B cell (primary cell): ENCODE data around the gene ZDHHC19. TPM values are rescaled to one million over a fixed set of nuclear protein-coding genes. Genes with fewer than 3 reads are reported as not detected.

Source experiments
- ATAC-seq: fragments of 200-7000 bp; cut with Tn5 transposase; one replicate; pipeline ENCODE4 v1.10.0; 2021; ENCODE audit warnings: low read depth, mild to moderate bottlenecking, moderate number of reproducible peaks, moderate library complexity
- CTCF ChIA-PET: fragments of 350-600 bp; sonication (Branson Sonifier 250); formaldehyde crosslinking; loops from one replicate; lab custom pipeline; 2021; ENCODE audit warnings: antibody characterized with exemption, inconsistent platforms; lab: Charles Lee
- POLR2A ChIA-PET: fragments of 350-600 bp; sonication (Branson Sonifier 250); formaldehyde crosslinking; loops from one replicate; lab custom pipeline; 2021; ENCODE audit warnings: antibody characterized with exemption; lab: Charles Lee
- DNase-seq: peaks from one replicate; pipeline ENCODE4 v3.0.0; 2013
- H2AFZ ChIP-seq: 2 replicates; pipeline ENCODE4 v1.6.1; 2012; ENCODE audit warnings: mild to moderate bottlenecking, low read depth, low read length; ENCODE audit not compliant: insufficient read depth, poor library complexity, severe bottlenecking
- H3K27ac ChIP-seq, 2 donors: 1 replicate in 1 of 2; 2 replicates in 1 of 2; pipeline ENCODE4 v1.5.1; 2012 to 2013; ENCODE audit warnings: low read length in 2 of 2, mild to moderate bottlenecking in 2 of 2, moderate library complexity in 1 of 2
- H3K27me3 ChIP-seq, 4 experiments: fragments of 200-600 bp in 1 of 4; sonication (generic) in 1 of 4; replicated peaks in 1 of 4; 1 replicate in 2 of 4; 2 replicates in 2 of 4; pipeline versions ENCODE4 v1.6.1 to v1.7.0; 2013 to 2016; ENCODE audit warnings: low read length in 3 of 4, mild to moderate bottlenecking in 2 of 4, mixed read lengths in 1 of 4, moderate library complexity in 1 of 4; ENCODE audit not compliant: insufficient read depth in 4 of 4, control insufficient read depth in 3 of 4; ENCODE audit errors: control extremely low read depth in 1 of 4
- H3K36me3 ChIP-seq, 2 experiments: replicated peaks in 1 of 2; 1 replicate in 1 of 2; 2 replicates in 1 of 2; pipeline versions ENCODE4 v1.6.1 to v1.7.1; 2013; ENCODE audit warnings: low read length in 1 of 2; ENCODE audit not compliant: insufficient read depth in 2 of 2, control insufficient read depth in 1 of 2; ENCODE audit errors: control extremely low read depth in 1 of 2, extremely low read depth in 1 of 2
- H3K4me1 ChIP-seq, 2 donors: fragments of 200-600 bp in 1 of 2; sonication (generic) in 1 of 2; 1 replicate in 1 of 2; 2 replicates in 1 of 2; pipeline versions ENCODE4 v1.5.1 to v1.6.1; 2013 to 2017; ENCODE audit warnings: low read length in 2 of 2; ENCODE audit not compliant: control insufficient read depth in 2 of 2, insufficient read depth in 2 of 2
- H3K4me2 ChIP-seq: replicated peaks from 2 replicates; pipeline ENCODE3; 2012; ENCODE audit warnings: mild to moderate bottlenecking, low read depth, low read length; ENCODE audit not compliant: poor library complexity, severe bottlenecking
- H3K4me3 ChIP-seq, 5 experiments: fragments of 200-600 bp in 1 of 5; sonication (generic) in 1 of 5; 1 replicate in 3 of 5; 2 replicates in 2 of 5; pipeline versions ENCODE4 v1.5.1 to v1.7.0; 2011 to 2016; ENCODE audit warnings: low read length in 4 of 5, mild to moderate bottlenecking in 4 of 5, low read depth in 2 of 5, control low read depth in 1 of 5, moderate library complexity in 1 of 5; ENCODE audit not compliant: insufficient read depth in 1 of 5; ENCODE audit errors: control extremely low read depth in 1 of 5, extremely low read depth in 1 of 5
- H3K79me2 ChIP-seq: fragments of 200-600 bp; sonication (generic); one replicate; pipeline ENCODE4 v1.6.0; 2016; ENCODE audit warnings: low read length; ENCODE audit not compliant: control insufficient read depth, insufficient read depth
- H3K9ac ChIP-seq: fragments of 200-600 bp; sonication (generic); 2 replicates; pipeline ENCODE4 v1.6.1; 2017; ENCODE audit warnings: mild to moderate bottlenecking, low read length, moderate library complexity
- H3K9me3 ChIP-seq, 3 donors: one replicate each; pipeline versions ENCODE4 v1.6.1 to v1.7.1; 2013; ENCODE audit warnings: low read length in 2 of 3; ENCODE audit not compliant: control insufficient read depth in 2 of 3, insufficient read depth in 1 of 3; ENCODE audit errors: control extremely low read depth in 1 of 3
- H4K20me1 ChIP-seq: 2 replicates; pipeline ENCODE4 v1.6.0; 2012; ENCODE audit warnings: mild to moderate bottlenecking, low read length; ENCODE audit not compliant: insufficient read depth, control insufficient read depth, poor library complexity, severe bottlenecking
- H3K27ac Mint-ChIP-seq: one replicate; pipeline ENCODE4 v1.8.0; 2021; ENCODE audit warnings: mixed read lengths
- H3K27me3 Mint-ChIP-seq: one replicate; pipeline ENCODE4 v1.8.0; 2021; ENCODE audit warnings: mixed read lengths
- H3K4me1 Mint-ChIP-seq: one replicate; pipeline ENCODE4 v1.8.0; 2021; ENCODE audit warnings: mixed read lengths
- H3K4me3 Mint-ChIP-seq: one replicate; pipeline ENCODE4 v1.8.0; 2021; ENCODE audit warnings: mixed read lengths
- H3K9me3 Mint-ChIP-seq: one replicate; pipeline ENCODE4 v1.8.0; 2022; ENCODE audit warnings: mixed read lengths; ENCODE audit not compliant: insufficient read depth
- EZH2 ChIP-seq: IDR thresholded peaks from 2 replicates; pipeline ENCODE4 v1.6.1; 2012; ENCODE audit warnings: borderline replicate concordance, low read depth, mild to moderate bottlenecking, moderate library complexity, low read length; ENCODE audit not compliant: insufficient read depth, poor library complexity, severe bottlenecking
- WGBS: methylation state at CpG from one replicate; pipeline ENCODE4 v1.1.5; 2013; ENCODE audit warnings: missing lambda C conversion rate; ENCODE audit not compliant: insufficient coverage; 5-methylcytosine and 5-hydroxymethylcytosine counted together
- intact Hi-C: fragments of 100-400 bp; cut with micrococcal nuclease; formaldehyde crosslinking; loops from one replicate; pipeline ENCODE4 v1.10.0; 2022
- polyA plus RNA-seq: library from polyadenylated mRNA; depleted of rRNA; stranded (reverse); fragments of >200 nt; gene quantifications from 2 replicates; pipeline ENCODE4 v1.2.3, GENCODE V29; 2012
- total RNA-seq, 2 donors: library from RNA; stranded (reverse); fragments of 120-200 nt in 1 of 2; gene quantifications; 1 replicate in 1 of 2; 2 replicates in 1 of 2; pipeline versions ENCODE4 v1.2.3 to v1.2.4, GENCODE V29; 2013 to 2022
- TF ChIP-seq, protein P1 (sequence below): fragments of 200-600 bp; IDR thresholded peaks from one replicate; pipeline ENCODE4 v1.8.0; 2022; ENCODE audit warnings: antibody characterized with exemption, mild to moderate bottlenecking

Gene ZDHHC19
- total and polyA plus RNA-seq, 2 donors (not counting 1 experiment from before 2014, with no cell fraction given): 0.91 to 6.0 TPM

DNA sequence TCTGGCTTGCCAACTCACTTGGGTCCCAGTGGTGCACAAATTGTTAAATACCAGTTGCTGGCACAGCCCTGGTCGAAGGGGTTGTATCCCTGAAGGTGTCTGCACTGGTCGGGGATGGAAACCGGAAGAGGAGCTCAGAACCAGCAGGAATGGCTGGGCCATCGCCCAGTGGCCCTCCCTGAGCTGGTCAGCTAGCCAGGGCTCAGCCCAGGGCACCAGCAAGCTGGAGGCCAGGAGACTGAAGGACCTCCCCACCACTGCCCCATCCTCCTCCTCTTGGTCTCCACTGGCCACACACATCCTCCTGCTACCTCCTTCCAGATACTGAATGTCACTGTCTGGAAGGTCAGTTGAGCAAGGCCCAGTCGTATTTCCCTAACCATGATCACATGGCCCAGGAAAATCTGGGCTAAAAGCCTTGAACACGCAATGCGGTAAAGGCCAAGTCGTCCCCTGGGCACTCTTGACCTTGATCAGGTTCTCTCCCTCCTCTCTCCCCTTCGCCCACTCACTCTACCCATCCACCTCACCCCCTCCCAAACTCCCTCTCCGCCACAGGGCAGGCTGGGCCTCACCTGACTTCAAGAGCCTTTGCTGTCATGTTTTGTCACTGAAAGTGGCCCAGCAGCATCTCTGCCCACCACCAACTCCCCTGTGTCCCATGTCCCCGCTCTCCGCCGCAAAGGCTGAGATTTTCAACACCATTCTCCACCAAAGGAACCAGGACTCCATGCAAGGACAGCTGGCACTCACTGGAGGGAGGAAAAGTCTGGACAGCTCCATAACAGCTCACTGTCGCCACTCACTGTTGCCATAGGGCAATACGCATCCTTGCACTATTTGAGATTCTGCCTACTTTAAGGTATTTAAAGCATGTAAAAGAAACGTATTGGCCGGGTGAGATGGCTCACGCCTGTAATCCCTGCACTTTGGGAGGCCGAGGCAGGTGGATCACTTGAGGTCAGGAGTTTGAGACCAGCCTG, 12.1 kb downstream of the ZDHHC19 start:
- 94% methylated on average over 16 of the region's 19 CpGs for WGBS
- no peaks in the 10 kb centered on the region for H3K79me2 ChIP-seq
- H3K4me3 ChIP-seq: no peak overlapping the region
- H3K36me3 ChIP-seq: no peaks in the 10 kb centered on the region
- no peak overlapping the region for H3K27ac Mint-ChIP-seq
- ATAC-seq (no peak), DNase-seq (no peak)
- CTCF ChIA-PET: interaction anchor here (1.1 to 11.5 kb wide), 2 partner anchors 12 to 124 kb away, joined by 3 to 467 read pairs; no protein-coding TSS in a partner anchor
- intact Hi-C loops: no loop called here
- no peak overlapping the region for H2AFZ ChIP-seq
- H3K9me3 Mint-ChIP-seq: no peaks in the 10 kb centered on the region
- H3K4me2 ChIP-seq: no peak overlapping the region
- no peaks in the 10 kb centered on the region for H3K9me3 ChIP-seq
- no peaks in the 10 kb centered on the region for H3K27me3 Mint-ChIP-seq
- POLR2A ChIA-PET: no interaction called here
- peaks cover 22 to 36% of the 10 kb centered on the region in 2 donors for H3K4me1 ChIP-seq
- no peak overlapping the region for H3K9ac ChIP-seq
- H3K4me1 Mint-ChIP-seq: peaks cover 18% of the 10 kb centered on the region
- no peak for TF ChIP-seq EZH2
- TF ChIP-seq, protein P1, sequence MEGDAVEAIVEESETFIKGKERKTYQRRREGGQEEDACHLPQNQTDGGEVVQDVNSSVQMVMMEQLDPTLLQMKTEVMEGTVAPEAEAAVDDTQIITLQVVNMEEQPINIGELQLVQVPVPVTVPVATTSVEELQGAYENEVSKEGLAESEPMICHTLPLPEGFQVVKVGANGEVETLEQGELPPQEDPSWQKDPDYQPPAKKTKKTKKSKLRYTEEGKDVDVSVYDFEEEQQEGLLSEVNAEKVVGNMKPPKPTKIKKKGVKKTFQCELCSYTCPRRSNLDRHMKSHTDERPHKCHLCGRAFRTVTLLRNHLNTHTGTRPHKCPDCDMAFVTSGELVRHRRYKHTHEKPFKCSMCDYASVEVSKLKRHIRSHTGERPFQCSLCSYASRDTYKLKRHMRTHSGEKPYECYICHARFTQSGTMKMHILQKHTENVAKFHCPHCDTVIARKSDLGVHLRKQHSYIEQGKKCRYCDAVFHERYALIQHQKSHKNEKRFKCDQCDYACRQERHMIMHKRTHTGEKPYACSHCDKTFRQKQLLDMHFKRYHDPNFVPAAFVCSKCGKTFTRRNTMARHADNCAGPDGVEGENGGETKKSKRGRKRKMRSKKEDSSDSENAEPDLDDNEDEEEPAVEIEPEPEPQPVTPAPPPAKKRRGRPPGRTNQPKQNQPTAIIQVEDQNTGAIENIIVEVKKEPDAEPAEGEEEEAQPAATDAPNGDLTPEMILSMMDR: no peak
- H3K27me3 ChIP-seq: no peaks in the 10 kb centered on the region
- H3K4me3 Mint-ChIP-seq: no peak overlapping the region
- H4K20me1 ChIP-seq: no peaks in the 10 kb centered on the region
- H3K27ac ChIP-seq: no peak overlapping the region
